ENCODE results near the gene RIBC1.
"Not testable (repeated sequence)": the region's sequence is repeated elsewhere in the genome, so short reads cannot be mapped to it uniquely, and the experiment has no call there.

- TF ChIP-seq CTCF (IDR thresholded peaks at IDR 0.05 in 8 of 11, conservative IDR thresholded peaks at IDR 0.05 in 3 of 11); POLR2A (IDR thresholded peaks at IDR 0.05); POLR2AphosphoS5 (IDR thresholded peaks at IDR 0.05): not testable (repeated sequence)
These were observed 2.3 kb upstream of the RIBC1 start for GRCh38 chrX:53420351-53420750.
